ENCODE measurements around the gene CEP112. TPM values are rescaled to one million over a fixed set of nuclear protein-coding genes. Genes with fewer than 3 reads are reported as not detected.

Gene CEP112
- total and polyA plus RNA-seq, 2 of the 13 experiments (the other 11 are each of a cell fraction or from before 2014, with no cell fraction given) = 1.2 to 3.4 TPM

DNA sequence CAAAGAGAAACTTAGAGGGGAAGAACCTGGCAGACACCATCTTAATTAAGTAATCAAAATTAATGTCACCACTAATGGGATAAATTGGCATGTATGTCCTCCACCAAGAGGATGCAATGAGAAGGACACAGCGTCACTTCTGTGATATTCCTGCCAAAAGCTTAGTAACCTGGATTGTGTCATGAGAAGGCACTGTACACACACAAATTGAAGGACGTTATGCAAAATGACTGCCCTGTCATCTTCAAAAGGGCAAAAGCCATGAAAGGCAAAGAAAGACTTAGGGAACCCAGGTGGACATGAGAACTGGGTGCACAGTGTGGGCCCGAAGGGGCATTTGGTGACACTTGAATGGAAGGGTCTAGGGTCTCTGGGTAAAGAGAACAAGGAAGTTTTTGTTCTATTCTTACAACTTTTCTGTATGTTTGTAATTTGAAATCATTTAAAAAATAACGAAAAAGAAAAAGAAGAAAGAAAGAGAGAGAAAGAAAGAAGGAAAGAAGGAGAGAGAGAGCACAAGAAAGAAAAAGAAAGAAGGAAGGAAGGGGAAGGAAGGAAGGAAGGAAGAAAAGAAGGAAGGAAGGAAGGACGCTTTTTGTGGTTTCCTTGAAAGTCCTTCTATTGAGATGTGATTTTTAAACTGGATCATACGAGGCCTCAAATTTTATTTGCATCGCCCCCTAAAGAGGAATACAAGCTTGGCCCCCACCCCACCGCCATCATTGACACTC is 41.3 kb upstream of the CEP112 start (continued):
- TF ChIP-seq, protein P1, sequence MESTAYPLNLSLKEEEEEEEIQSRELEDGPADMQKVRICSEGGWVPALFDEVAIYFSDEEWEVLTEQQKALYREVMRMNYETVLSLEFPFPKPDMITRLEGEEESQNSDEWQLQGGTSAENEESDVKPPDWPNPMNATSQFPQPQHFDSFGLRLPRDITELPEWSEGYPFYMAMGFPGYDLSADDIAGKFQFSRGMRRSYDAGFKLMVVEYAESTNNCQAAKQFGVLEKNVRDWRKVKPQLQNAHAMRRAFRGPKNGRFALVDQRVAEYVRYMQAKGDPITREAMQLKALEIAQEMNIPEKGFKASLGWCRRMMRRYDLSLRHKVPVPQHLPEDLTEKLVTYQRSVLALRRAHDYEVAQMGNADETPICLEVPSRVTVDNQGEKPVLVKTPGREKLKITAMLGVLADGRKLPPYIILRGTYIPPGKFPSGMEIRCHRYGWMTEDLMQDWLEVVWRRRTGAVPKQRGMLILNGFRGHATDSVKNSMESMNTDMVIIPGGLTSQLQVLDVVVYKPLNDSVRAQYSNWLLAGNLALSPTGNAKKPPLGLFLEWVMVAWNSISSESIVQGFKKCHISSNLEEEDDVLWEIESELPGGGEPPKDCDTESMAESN (CRISPR knock-in tag; conservative IDR thresholded peaks at IDR 0.05) = peak; percentile 55; the same call in 1 of the 2 replicates
- TF ChIP-seq KMT2B (CRISPR knock-in tag; IDR thresholded peaks at IDR 0.05) (0 out of 2 replicates have a peak, but pooled peaks have one; percentile 43), ZBTB38 (CRISPR knock-in tag; IDR thresholded peaks at IDR 0.05) (peak; percentile 53; the same call in 1 of the 2 replicates), TBX3 (IDR thresholded peaks at IDR 0.05; ENCODE audit: borderline replicate concordance) (peak; percentile 39; the same call in 1 of the 2 replicates), NR2F1 (CRISPR knock-in tag; IDR thresholded peaks at IDR 0.05) (peak; percentile 55 to 81; a peak in 3 of 4 replicates), SUZ12 (IDR thresholded peaks at IDR 0.05; ENCODE audit: low read depth, low read length) (no peak), KAT8 (CRISPR knock-in tag; IDR thresholded peaks at IDR 0.05) (peak; percentile 69; the same call in 1 of the 2 replicates), RFX5 (IDR thresholded peaks at IDR 0.05; ENCODE audit: low read depth, low read length) (no peak), NR2F2 (IDR thresholded peaks at IDR 0.05; ENCODE audit: borderline replicate concordance, low read depth) (peak; percentile 69; the same call in 1 of the 2 replicates), ZNF280D (CRISPR knock-in tag; IDR thresholded peaks at IDR 0.05) (no peak), ZNF644 (CRISPR knock-in tag; IDR thresholded peaks at IDR 0.05; ENCODE audit: low read depth) (peak; percentile 80; the same call in 1 of the 2 replicates), CREB1 (IDR thresholded peaks at IDR 0.05) (peak; percentile 67; the same call in 1 of the 2 replicates), CREB1 (CRISPR knock-in tag; IDR thresholded peaks at IDR 0.05) (no peak), TARDBP (CRISPR knock-in tag; IDR thresholded peaks at IDR 0.05) (0 out of 2 replicates have a peak, but pooled peaks have one; percentile 56), MIXL1 (CRISPR knock-in tag; IDR thresholded peaks at IDR 0.05) (peak; percentile 87)
- TF ChIP-seq, protein P2, sequence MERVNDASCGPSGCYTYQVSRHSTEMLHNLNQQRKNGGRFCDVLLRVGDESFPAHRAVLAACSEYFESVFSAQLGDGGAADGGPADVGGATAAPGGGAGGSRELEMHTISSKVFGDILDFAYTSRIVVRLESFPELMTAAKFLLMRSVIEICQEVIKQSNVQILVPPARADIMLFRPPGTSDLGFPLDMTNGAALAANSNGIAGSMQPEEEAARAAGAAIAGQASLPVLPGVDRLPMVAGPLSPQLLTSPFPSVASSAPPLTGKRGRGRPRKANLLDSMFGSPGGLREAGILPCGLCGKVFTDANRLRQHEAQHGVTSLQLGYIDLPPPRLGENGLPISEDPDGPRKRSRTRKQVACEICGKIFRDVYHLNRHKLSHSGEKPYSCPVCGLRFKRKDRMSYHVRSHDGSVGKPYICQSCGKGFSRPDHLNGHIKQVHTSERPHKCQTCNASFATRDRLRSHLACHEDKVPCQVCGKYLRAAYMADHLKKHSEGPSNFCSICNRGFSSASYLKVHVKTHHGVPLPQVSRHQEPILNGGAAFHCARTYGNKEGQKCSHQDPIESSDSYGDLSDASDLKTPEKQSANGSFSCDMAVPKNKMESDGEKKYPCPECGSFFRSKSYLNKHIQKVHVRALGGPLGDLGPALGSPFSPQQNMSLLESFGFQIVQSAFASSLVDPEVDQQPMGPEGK (CRISPR knock-in tag; IDR thresholded peaks at IDR 0.05) = peak; percentile 35; the same call in 1 of the 2 replicates
- TF ChIP-seq, protein P3, sequence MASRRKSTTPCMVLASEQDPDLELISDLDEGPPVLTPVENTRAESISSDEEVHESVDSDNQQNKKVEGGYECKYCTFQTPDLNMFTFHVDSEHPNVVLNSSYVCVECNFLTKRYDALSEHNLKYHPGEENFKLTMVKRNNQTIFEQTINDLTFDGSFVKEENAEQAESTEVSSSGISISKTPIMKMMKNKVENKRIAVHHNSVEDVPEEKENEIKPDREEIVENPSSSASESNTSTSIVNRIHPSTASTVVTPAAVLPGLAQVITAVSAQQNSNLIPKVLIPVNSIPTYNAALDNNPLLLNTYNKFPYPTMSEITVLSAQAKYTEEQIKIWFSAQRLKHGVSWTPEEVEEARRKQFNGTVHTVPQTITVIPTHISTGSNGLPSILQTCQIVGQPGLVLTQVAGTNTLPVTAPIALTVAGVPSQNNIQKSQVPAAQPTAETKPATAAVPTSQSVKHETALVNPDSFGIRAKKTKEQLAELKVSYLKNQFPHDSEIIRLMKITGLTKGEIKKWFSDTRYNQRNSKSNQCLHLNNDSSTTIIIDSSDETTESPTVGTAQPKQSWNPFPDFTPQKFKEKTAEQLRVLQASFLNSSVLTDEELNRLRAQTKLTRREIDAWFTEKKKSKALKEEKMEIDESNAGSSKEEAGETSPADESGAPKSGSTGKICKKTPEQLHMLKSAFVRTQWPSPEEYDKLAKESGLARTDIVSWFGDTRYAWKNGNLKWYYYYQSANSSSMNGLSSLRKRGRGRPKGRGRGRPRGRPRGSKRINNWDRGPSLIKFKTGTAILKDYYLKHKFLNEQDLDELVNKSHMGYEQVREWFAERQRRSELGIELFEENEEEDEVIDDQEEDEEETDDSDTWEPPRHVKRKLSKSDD (CRISPR knock-in tag; IDR thresholded peaks at IDR 0.05; ENCODE audit: low read depth) = peak; percentile 69; the same call in 1 of the 2 replicates
- TF ChIP-seq, protein P4, sequence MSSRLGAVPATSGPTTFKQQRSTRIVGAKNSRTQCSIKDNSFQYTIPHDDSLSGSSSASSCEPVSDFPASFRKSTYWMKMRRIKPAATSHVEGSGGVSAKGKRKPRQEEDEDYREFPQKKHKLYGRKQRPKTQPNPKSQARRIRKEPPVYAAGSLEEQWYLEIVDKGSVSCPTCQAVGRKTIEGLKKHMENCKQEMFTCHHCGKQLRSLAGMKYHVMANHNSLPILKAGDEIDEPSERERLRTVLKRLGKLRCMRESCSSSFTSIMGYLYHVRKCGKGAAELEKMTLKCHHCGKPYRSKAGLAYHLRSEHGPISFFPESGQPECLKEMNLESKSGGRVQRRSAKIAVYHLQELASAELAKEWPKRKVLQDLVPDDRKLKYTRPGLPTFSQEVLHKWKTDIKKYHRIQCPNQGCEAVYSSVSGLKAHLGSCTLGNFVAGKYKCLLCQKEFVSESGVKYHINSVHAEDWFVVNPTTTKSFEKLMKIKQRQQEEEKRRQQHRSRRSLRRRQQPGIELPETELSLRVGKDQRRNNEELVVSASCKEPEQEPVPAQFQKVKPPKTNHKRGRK (CRISPR knock-in tag; IDR thresholded peaks at IDR 0.05) = peak; percentile 62

Measured in HepG2 (cell line).